ENCODE measurements around the gene PSMA2. TPM values are rescaled to one million over a fixed set of nuclear protein-coding genes. Genes with fewer than 3 reads are reported as not detected.

Gene PSMA2
- total RNA-seq (27.2 and 33.6 TPM in 2 replicates), polyA plus RNA-seq (161 and 181 TPM in 2 replicates), polyA minus RNA-seq (ENCODE audit: low replicate concordance) (2.3 TPM in 1 of 2 replicates, not detected in the other)
- polyA plus RNA-seq (2012): 129 and 158 TPM in 2 replicates

DNA sequence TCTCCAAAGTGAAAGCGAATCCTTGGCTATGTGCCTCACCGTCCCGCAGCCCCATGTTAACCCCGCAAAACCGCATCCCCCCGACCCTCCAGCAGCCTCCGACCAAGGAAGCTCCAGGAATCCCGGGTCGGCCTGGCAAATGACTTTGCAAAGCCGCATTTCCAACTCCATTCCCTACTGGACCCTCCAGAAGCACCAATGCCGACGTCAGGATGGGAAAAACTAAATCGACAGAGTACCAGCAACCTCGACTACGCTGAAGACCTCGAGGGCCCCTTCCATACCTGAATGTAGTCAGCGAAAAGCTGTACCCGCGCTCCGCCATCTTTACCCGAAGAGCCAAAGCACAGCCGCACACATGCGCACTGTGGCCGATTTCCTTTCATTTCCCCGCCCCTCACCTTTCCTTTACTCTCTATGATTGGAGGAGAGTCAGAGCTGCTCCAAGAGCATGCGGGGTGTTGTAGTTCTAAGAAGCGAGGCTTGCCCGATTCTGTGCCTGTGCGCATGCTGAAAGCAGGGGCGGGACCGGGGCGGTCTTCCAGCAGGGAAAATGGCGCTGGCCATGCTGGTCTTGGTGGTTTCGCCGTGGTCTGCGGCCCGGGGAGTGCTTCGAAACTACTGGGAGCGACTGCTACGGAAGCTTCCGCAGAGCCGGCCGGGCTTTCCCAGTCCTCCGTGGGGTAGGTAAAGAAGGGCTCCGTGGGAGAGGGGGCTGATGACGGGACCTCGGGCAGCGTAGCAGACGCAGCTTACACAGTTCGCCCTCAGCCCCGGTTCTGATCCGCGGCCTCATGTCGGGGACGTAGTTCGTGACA lies at the start of gene PSMA2, which contains the start of gene MRPL32:
TSS of gene PSMA2 (minus strand) at position 341 of the 818 bp plus-strand sequence. CDS start at position 325, 16 bp downstream.
TSS of gene MRPL32 (plus strand) at position 543 of the 818 bp plus-strand sequence. CDS start at position 554, 11 bp downstream.
- Histone ChIP-seq H2AFZ (ENCODE audit: low read length) (peak within 1 kb of the TSS; percentile 97), H3K9ac (ENCODE audit: insufficient read depth, low read length) (peak within 1 kb of the TSS; percentile 87), H3K27me3 (ENCODE audit: control insufficient read depth, insufficient read depth, low read length) (no peaks in the 10 kb centered on the region), H3K79me2 (ENCODE audit: control insufficient read depth, insufficient read depth, low read length) (peaks cover 63% of the 10 kb centered on the region), H3K4me2 (ENCODE audit: extremely low read depth, insufficient read depth, low read length) (peak within 1 kb of the TSS; percentile 86), H3K9me3 (ENCODE audit: control insufficient read depth, insufficient read depth, low read depth, low read length) (no peaks in the 10 kb centered on the region), H3K27ac (ENCODE audit: insufficient read depth, low read length) (peak within 1 kb of the TSS; percentile 96), H3K36me3 (ENCODE audit: control insufficient read depth, insufficient read depth, low read length) (peaks cover 7% of the 10 kb centered on the region), H4K20me1 (ENCODE audit: control insufficient read depth, extremely low read depth, insufficient read depth, low read length) (no peaks in the 10 kb centered on the region), H3K4me3 (replicated peaks in 1 of 4; ENCODE audit: control extremely low read depth in 1 of 4, insufficient read depth in 1 of 4, low read depth in 3 of 4, low read length in 4 of 4) (peak within 1 kb of the TSS; percentile 51 to 97 (median 88)), H3K4me1 (ENCODE audit: control insufficient read depth, extremely low read depth, insufficient read depth, low read length) (peaks cover 2% of the 10 kb centered on the region)
- TF ChIP-seq EZH2 (IDR thresholded peaks at IDR 0.05; ENCODE audit: low read length, missing control alignments): no peak
- TF ChIP-seq, protein P1, sequence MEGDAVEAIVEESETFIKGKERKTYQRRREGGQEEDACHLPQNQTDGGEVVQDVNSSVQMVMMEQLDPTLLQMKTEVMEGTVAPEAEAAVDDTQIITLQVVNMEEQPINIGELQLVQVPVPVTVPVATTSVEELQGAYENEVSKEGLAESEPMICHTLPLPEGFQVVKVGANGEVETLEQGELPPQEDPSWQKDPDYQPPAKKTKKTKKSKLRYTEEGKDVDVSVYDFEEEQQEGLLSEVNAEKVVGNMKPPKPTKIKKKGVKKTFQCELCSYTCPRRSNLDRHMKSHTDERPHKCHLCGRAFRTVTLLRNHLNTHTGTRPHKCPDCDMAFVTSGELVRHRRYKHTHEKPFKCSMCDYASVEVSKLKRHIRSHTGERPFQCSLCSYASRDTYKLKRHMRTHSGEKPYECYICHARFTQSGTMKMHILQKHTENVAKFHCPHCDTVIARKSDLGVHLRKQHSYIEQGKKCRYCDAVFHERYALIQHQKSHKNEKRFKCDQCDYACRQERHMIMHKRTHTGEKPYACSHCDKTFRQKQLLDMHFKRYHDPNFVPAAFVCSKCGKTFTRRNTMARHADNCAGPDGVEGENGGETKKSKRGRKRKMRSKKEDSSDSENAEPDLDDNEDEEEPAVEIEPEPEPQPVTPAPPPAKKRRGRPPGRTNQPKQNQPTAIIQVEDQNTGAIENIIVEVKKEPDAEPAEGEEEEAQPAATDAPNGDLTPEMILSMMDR (conservative IDR thresholded peaks at IDR 0.05 in 1 of 2, IDR thresholded peaks at IDR 0.05 in 1 of 2; ENCODE audit: low read depth in 1 of 2, low read length in 2 of 2): no peak
- peak; percentile 97 for DNase-seq (ENCODE audit: low read depth in 2 of 2)

- H3K4me1 ChIP-seq (ENCODE audit: control insufficient read depth, extremely low read depth, insufficient read depth, low read length): no peaks in the 10 kb centered on the region
- no peaks in the 10 kb centered on the region for H3K79me2 ChIP-seq (ENCODE audit: control insufficient read depth, insufficient read depth, low read length)
- no peak overlapping the region for H3K4me2 ChIP-seq (ENCODE audit: extremely low read depth, insufficient read depth, low read length)
- no peak for DNase-seq (ENCODE audit: low read depth in 2 of 2)
- TF ChIP-seq, protein P1 (conservative IDR thresholded peaks at IDR 0.05 in 1 of 2, IDR thresholded peaks at IDR 0.05 in 1 of 2; ENCODE audit: low read depth in 1 of 2, low read length in 2 of 2): no peak
- no peak for TF ChIP-seq EZH2 (IDR thresholded peaks at IDR 0.05; ENCODE audit: low read length, missing control alignments)
- no peaks in the 10 kb centered on the region for H3K36me3 ChIP-seq (ENCODE audit: control insufficient read depth, insufficient read depth, low read length)
- H3K9ac ChIP-seq (ENCODE audit: insufficient read depth, low read length): no peak overlapping the region
- no peaks in the 10 kb centered on the region for H3K9me3 ChIP-seq (ENCODE audit: control insufficient read depth, insufficient read depth, low read depth, low read length)
- H3K27ac ChIP-seq (ENCODE audit: insufficient read depth, low read length): no peak overlapping the region
- H4K20me1 ChIP-seq (ENCODE audit: control insufficient read depth, extremely low read depth, insufficient read depth, low read length): no peaks in the 10 kb centered on the region
- no peak overlapping the region for H2AFZ ChIP-seq (ENCODE audit: low read length)
- no peak overlapping the region for H3K4me3 ChIP-seq (replicated peaks in 1 of 4; ENCODE audit: control extremely low read depth in 1 of 4, insufficient read depth in 1 of 4, low read depth in 3 of 4, low read length in 4 of 4)
- H3K27me3 ChIP-seq (ENCODE audit: control insufficient read depth, insufficient read depth, low read length): no peaks in the 10 kb centered on the region
These were observed 49.6 kb upstream of the PSMA2 start for GRCh38 chr7:42981601-42982000.

- no peak overlapping the region for H2AFZ ChIP-seq (ENCODE audit: low read length)
- no peaks in the 10 kb centered on the region for H3K4me1 ChIP-seq (ENCODE audit: control insufficient read depth, extremely low read depth, insufficient read depth, low read length)
- no peaks in the 10 kb centered on the region for H4K20me1 ChIP-seq (ENCODE audit: control insufficient read depth, extremely low read depth, insufficient read depth, low read length)
- no peaks in the 10 kb centered on the region for H3K36me3 ChIP-seq (ENCODE audit: control insufficient read depth, insufficient read depth, low read length)
- no peak overlapping the region for H3K4me3 ChIP-seq (replicated peaks in 1 of 4; ENCODE audit: control extremely low read depth in 1 of 4, insufficient read depth in 1 of 4, low read depth in 3 of 4, low read length in 4 of 4)
- no peaks in the 10 kb centered on the region for H3K79me2 ChIP-seq (ENCODE audit: control insufficient read depth, insufficient read depth, low read length)
- no peak overlapping the region for H3K27ac ChIP-seq (ENCODE audit: insufficient read depth, low read length)
- no peak for TF ChIP-seq EZH2 (IDR thresholded peaks at IDR 0.05; ENCODE audit: low read length, missing control alignments)
- TF ChIP-seq, protein P1 (conservative IDR thresholded peaks at IDR 0.05 in 1 of 2, IDR thresholded peaks at IDR 0.05 in 1 of 2; ENCODE audit: low read depth in 1 of 2, low read length in 2 of 2): no peak
- no peak overlapping the region for H3K4me2 ChIP-seq (ENCODE audit: extremely low read depth, insufficient read depth, low read length)
- no peak overlapping the region for H3K9ac ChIP-seq (ENCODE audit: insufficient read depth, low read length)
- H3K27me3 ChIP-seq (ENCODE audit: control insufficient read depth, insufficient read depth, low read length): no peaks in the 10 kb centered on the region
- H3K9me3 ChIP-seq (ENCODE audit: control insufficient read depth, insufficient read depth, low read depth, low read length): no peaks in the 10 kb centered on the region
- DNase-seq (ENCODE audit: low read depth in 2 of 2): no peak
These were observed 48.5 kb upstream of the PSMA2 start for GRCh38 chr7:42980514-42980913.

Data from fibroblast of lung (primary cell).